Right lobe of liver (tissue), 6 donors: Measurements from ENCODE around the gene TPD52L2. TPM values are rescaled to one million over a fixed set of nuclear protein-coding genes. Genes with fewer than 3 reads are reported as not detected.

Experiments used
- ATAC-seq, 4 donors: fragments of 200-7000 bp; cut with Tn5 transposase; one replicate each; pipeline ENCODE4 v1.9.1; 2020; ENCODE audit warnings: mild to moderate bottlenecking in 4 of 4, moderate library complexity in 4 of 4
- DNase-seq, 3 donors: peaks; one replicate each; pipeline ENCODE4 v3.0.0-alpha.2; 2020
- H3K27ac ChIP-seq, 3 donors: fragments of 200-600 bp; one replicate each; pipeline ENCODE4 v1.8.0; 2022
- H3K27me3 ChIP-seq, 2 donors: fragments of 200-600 bp; one replicate each; pipeline ENCODE4 v1.8.0; 2022
- H3K36me3 ChIP-seq, 4 donors: fragments of 200-600 bp; sonication (generic) in 1 of 4; one replicate each; pipeline versions ENCODE4 v1.5.1 to v1.8.0; 2017 to 2022; ENCODE audit warnings: control low read depth in 1 of 4
- H3K4me1 ChIP-seq, 4 donors: fragments of 200-600 bp; sonication (generic) in 1 of 4; one replicate each; pipeline versions ENCODE4 v1.5.1 to v1.8.0; 2017 to 2022; ENCODE audit warnings: control low read depth in 1 of 4
- H3K4me3 ChIP-seq, 3 donors: fragments of 200-600 bp; one replicate each; pipeline ENCODE4 v1.8.0; 2022
- H3K9me3 ChIP-seq, 4 donors: fragments of 200-600 bp; sonication (generic) in 1 of 4; one replicate each; pipeline versions ENCODE4 v1.5.1 to v1.8.0; 2017 to 2022; ENCODE audit warnings: control low read depth in 1 of 4
- POLR2A ChIP-seq: fragments of 450-650 bp; IDR thresholded peaks from one replicate; pipeline ENCODE4 v1.6.1; 2017; ENCODE audit warnings: antibody characterized with exemption, mild to moderate bottlenecking
- WGBS: methylation state at CpG from one replicate; pipeline ENCODE4 v1.1.6; 2018; ENCODE audit warnings: low coverage, low lambda C conversion rate; ENCODE audit not compliant: insufficient coverage; ENCODE audit errors: missing lambda C conversion rate; 5-methylcytosine and 5-hydroxymethylcytosine counted together
- intact Hi-C, 2 donors: fragments of 100-400 bp; cut with DNase I; formaldehyde crosslinking; loops; one replicate each; pipeline versions ENCODE4 v1.11.2 to v1.14.1; 2022
- total RNA-seq, 6 experiments: library from RNA; depleted of rRNA in 2 of 6; stranded (reverse); fragments of >200 nt in 2 of 6; fragmentation: NEBNext Ultra II Directional in 3 of 6; extraction: Animal tissue kit (Norgen Biotek cat#: 25700) in 3 of 6; gene quantifications; one replicate each; pipeline versions ENCODE4 v1.1.0 to v1.2.4, GENCODE V29; 2016 to 2023
- TF ChIP-seq, protein P1 (sequence below), 4 donors: fragments of 200-600 bp in 3 of 4; fragments of 450-650 bp in 1 of 4; IDR thresholded peaks; one replicate each; pipeline versions ENCODE4 v1.5.1 to v1.8.0; 2016 to 2022; ENCODE audit warnings: antibody characterized with exemption in 4 of 4, mild to moderate bottlenecking in 2 of 4
- donor health status: DM: no; HTN: yes; CAD: no.
- donor health status: DM: no; HTN: no; CAD: no.
- donor health status: DM: no; HTN: no; CAD: no.
- donor health status: DM: no; HTN: yes; CAD: no.
- donor health status: DM: no; HTN: yes; CAD: no.

The TPD52L2 gene
- total RNA-seq, 6 experiments from 2014 or later, result 20.1 to 46.8 (median 30.5) TPM

GRCh38 chr20:63930971-63931553 lies 66.0 kb downstream of the TPD52L2 start:
- Histone ChIP-seq H3K27me3 (no peaks in the 10 kb centered on the region), H3K4me1 (no peaks in the 10 kb centered on the region), H3K9me3 (no peaks in the 10 kb centered on the region), H3K36me3 (peaks cover 0 to 56% (median 25%) of the 10 kb centered on the region in 4 donors), H3K27ac (no peak overlapping the region), H3K4me3 (no peak overlapping the region)
- TF ChIP-seq, protein P1, sequence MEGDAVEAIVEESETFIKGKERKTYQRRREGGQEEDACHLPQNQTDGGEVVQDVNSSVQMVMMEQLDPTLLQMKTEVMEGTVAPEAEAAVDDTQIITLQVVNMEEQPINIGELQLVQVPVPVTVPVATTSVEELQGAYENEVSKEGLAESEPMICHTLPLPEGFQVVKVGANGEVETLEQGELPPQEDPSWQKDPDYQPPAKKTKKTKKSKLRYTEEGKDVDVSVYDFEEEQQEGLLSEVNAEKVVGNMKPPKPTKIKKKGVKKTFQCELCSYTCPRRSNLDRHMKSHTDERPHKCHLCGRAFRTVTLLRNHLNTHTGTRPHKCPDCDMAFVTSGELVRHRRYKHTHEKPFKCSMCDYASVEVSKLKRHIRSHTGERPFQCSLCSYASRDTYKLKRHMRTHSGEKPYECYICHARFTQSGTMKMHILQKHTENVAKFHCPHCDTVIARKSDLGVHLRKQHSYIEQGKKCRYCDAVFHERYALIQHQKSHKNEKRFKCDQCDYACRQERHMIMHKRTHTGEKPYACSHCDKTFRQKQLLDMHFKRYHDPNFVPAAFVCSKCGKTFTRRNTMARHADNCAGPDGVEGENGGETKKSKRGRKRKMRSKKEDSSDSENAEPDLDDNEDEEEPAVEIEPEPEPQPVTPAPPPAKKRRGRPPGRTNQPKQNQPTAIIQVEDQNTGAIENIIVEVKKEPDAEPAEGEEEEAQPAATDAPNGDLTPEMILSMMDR (IDR thresholded peaks at IDR 0.05), result no peak
- TF ChIP-seq POLR2A, result no peak
- 86% methylated on average over 3 of the region's 37 CpGs for WGBS
- ATAC-seq, result no peak
- intact Hi-C loops, result loop anchor here in 1 of 2 donors (10.0 kb wide), 1 partner anchor 46 kb away; no protein-coding TSS in a partner anchor
- no peak for DNase-seq

DNA sequence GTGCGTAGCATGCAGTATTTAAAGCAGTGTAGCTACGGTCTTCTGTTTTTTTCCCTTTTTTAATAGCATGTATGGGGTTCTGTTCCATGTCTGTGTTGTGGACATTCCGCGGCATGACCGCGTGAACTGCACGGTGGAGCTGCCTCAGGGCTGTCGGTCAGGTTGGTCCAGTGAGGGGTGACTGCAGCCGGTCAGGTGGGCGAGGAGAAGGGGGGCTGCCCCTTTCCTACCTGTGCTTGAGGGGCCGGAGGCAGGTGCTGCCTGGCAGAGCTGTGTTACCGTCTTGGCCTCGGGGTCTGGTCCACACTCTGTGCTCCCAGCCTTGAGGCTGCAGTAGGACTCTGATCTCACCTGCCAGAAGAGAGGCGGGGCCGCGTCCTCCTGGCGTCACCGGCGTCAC lies 66.7 kb downstream of the TPD52L2 start:
- TF ChIP-seq POLR2A, result no peak
- TF ChIP-seq, protein P1 (IDR thresholded peaks at IDR 0.05), result no peak
- H3K4me1 ChIP-seq, result no peaks in the 10 kb centered on the region
- peaks cover 0 to 56% (median 25%) of the 10 kb centered on the region in 4 donors for H3K36me3 ChIP-seq
- no peaks in the 10 kb centered on the region for H3K27me3 ChIP-seq
- ATAC-seq, result no peak
- H3K9me3 ChIP-seq, result no peaks in the 10 kb centered on the region
- no peak overlapping the region for H3K27ac ChIP-seq
- 84% methylated on average over 5 of the region's 19 CpGs for WGBS
- DNase-seq, result no peak
- H3K4me3 ChIP-seq, result no peak overlapping the region
- intact Hi-C loops, result loop anchor here in 1 of 2 donors (10.0 kb wide), 1 partner anchor 47 kb away; no protein-coding TSS in a partner anchor

- H3K4me3 ChIP-seq, result no peak overlapping the region
- H3K4me1 ChIP-seq, result no peaks in the 10 kb centered on the region
- no peak overlapping the region for H3K27ac ChIP-seq
- 90% methylated on average over 5 of the region's 17 CpGs for WGBS
- no peak for DNase-seq
- no peaks in the 10 kb centered on the region for H3K9me3 ChIP-seq
- TF ChIP-seq POLR2A, result no peak
- TF ChIP-seq, protein P1 (IDR thresholded peaks at IDR 0.05), result no peak
- peaks cover 0 to 56% (median 25%) of the 10 kb centered on the region in 4 donors for H3K36me3 ChIP-seq
- intact Hi-C loops, result loop anchor here in 1 of 2 donors (10.0 kb wide), 1 partner anchor 48 kb away; no protein-coding TSS in a partner anchor
- H3K27me3 ChIP-seq, result no peaks in the 10 kb centered on the region
- ATAC-seq, result no peak
Measured at GRCh38 chr20:63932606-63933160, 67.6 kb downstream of the TPD52L2 start.

GRCh38 chr20:63933646-63934045 lies 68.6 kb downstream of the TPD52L2 start:
- intact Hi-C loops, result loop anchor here in 1 of 2 donors (10.0 kb wide), 1 partner anchor 49 kb away; no protein-coding TSS in a partner anchor
- DNase-seq (no peak), ATAC-seq (no peak)
- Histone ChIP-seq H3K27me3 (no peaks in the 10 kb centered on the region), H3K4me3 (no peak overlapping the region), H3K36me3 (peaks cover 0 to 48% (median 21%) of the 10 kb centered on the region in 4 donors), H3K27ac (no peak overlapping the region), H3K4me1 (no peaks in the 10 kb centered on the region), H3K9me3 (no peaks in the 10 kb centered on the region)
- 80% methylated on average over 1 of the region's 5 CpGs for WGBS
- TF ChIP-seq, protein P1 (IDR thresholded peaks at IDR 0.05), result no peak
- TF ChIP-seq POLR2A, result no peak
